Duodenal mucosa (tissue), 2 donors: Measurements from ENCODE around the gene PSMD2.
"Not testable (repeated sequence)": the region's sequence is repeated elsewhere in the genome, so short reads cannot be mapped to it uniquely, and the experiment has no call there.

Experiments
- H3K27ac ChIP-seq: one replicate; pipeline ENCODE4 v1.7.0; 2013; ENCODE audit warnings: low read depth, low read length
- H3K27me3 ChIP-seq, 2 donors: one replicate each; pipeline ENCODE4 v1.7.0; 2013; ENCODE audit warnings: low read length in 2 of 2, control low read depth in 1 of 2; ENCODE audit not compliant: insufficient read depth in 2 of 2, control insufficient read depth in 1 of 2
- H3K36me3 ChIP-seq, 2 donors: one replicate each; pipeline ENCODE4 v1.7.0; 2013; ENCODE audit warnings: low read length in 2 of 2, control low read depth in 1 of 2; ENCODE audit not compliant: insufficient read depth in 2 of 2, control insufficient read depth in 1 of 2
- H3K4me1 ChIP-seq, 2 donors: one replicate each; pipeline ENCODE4 v1.7.0; 2013; ENCODE audit warnings: low read length in 2 of 2, control low read depth in 1 of 2; ENCODE audit not compliant: insufficient read depth in 2 of 2, control insufficient read depth in 1 of 2
- H3K4me3 ChIP-seq, 2 donors: one replicate each; pipeline ENCODE4 v1.7.0; 2013; ENCODE audit warnings: low read length in 2 of 2, low read depth in 1 of 2
- H3K9ac ChIP-seq, 2 donors: one replicate each; pipeline ENCODE4 v1.7.0; 2013; ENCODE audit warnings: low read length in 2 of 2, low read depth in 1 of 2
- H3K9me3 ChIP-seq, 2 donors: one replicate each; pipeline ENCODE4 v1.7.0; 2013; ENCODE audit warnings: low read length in 2 of 2, control low read depth in 1 of 2; ENCODE audit not compliant: control insufficient read depth in 1 of 2

PSMD2 gene

GRCh38 chr3:184338511-184338945, 39.5 kb downstream of the PSMD2 start:
- Histone ChIP-seq H3K9me3 (no peaks in the 10 kb centered on the region), H3K4me1 (peaks cover 28 to 43% of the 10 kb centered on the region in 2 donors), H3K9ac (no peak overlapping the region), H3K27ac (no peak overlapping the region), H3K36me3 (peaks cover 13 to 36% of the 10 kb centered on the region in 2 donors), H3K27me3 (no peaks in the 10 kb centered on the region), H3K4me3 (no peak overlapping the region)

GRCh38 chr3:184339001-184339400, 40.0 kb downstream of the PSMD2 start:
- Histone ChIP-seq H3K4me3 (no peak overlapping the region), H3K9ac (no peak overlapping the region), H3K4me1 (peaks cover 28 to 43% of the 10 kb centered on the region in 2 donors), H3K9me3 (no peaks in the 10 kb centered on the region), H3K27ac (no peak overlapping the region), H3K27me3 (no peaks in the 10 kb centered on the region), H3K36me3 (peaks cover 8 to 33% of the 10 kb centered on the region in 2 donors)

GRCh38 chr3:184339451-184340135, 40.6 kb downstream of the PSMD2 start:
- Histone ChIP-seq H3K36me3 (peaks cover 2 to 31% of the 10 kb centered on the region in 2 donors), H3K4me1 (peaks cover 28 to 43% of the 10 kb centered on the region in 2 donors)
- H3K4me3 ChIP-seq, H3K9me3 ChIP-seq, H3K27ac ChIP-seq, H3K9ac ChIP-seq, H3K27me3 ChIP-seq: not testable (repeated sequence)

GRCh38 chr3:184341925-184342324, 42.9 kb downstream of the PSMD2 start:
- peaks cover 23 to 42% of the 10 kb centered on the region in 2 donors for H3K4me1 ChIP-seq
- H3K27ac ChIP-seq = no peak overlapping the region
- no peak overlapping the region for H3K9ac ChIP-seq
- peaks cover 0 to 27% of the 10 kb centered on the region in 2 donors for H3K36me3 ChIP-seq
- no peaks in the 10 kb centered on the region for H3K27me3 ChIP-seq
- no peaks in the 10 kb centered on the region for H3K9me3 ChIP-seq
- no peak overlapping the region for H3K4me3 ChIP-seq

GRCh38 chr3:184343200-184343876, 44.3 kb downstream of the PSMD2 start:
- Histone ChIP-seq H3K27ac (no peak overlapping the region), H3K27me3 (no peaks in the 10 kb centered on the region), H3K4me1 (peaks cover 18 to 27% of the 10 kb centered on the region in 2 donors), H3K9ac (no peak overlapping the region), H3K9me3 (no peaks in the 10 kb centered on the region), H3K4me3 (no peak overlapping the region), H3K36me3 (peaks cover 0 to 33% of the 10 kb centered on the region in 2 donors)

- Histone ChIP-seq H3K9ac (no peak overlapping the region), H3K9me3 (no peaks in the 10 kb centered on the region), H3K27me3 (no peaks in the 10 kb centered on the region), H3K27ac (no peak overlapping the region), H3K4me1 (peaks cover 15 to 23% of the 10 kb centered on the region in 2 donors), H3K4me3 (no peak overlapping the region), H3K36me3 (peaks cover 0 to 33% of the 10 kb centered on the region in 2 donors)
Measured at GRCh38 chr3:184344579-184345316, 45.7 kb downstream of the PSMD2 start.

- peaks cover 15 to 23% of the 10 kb centered on the region in 2 donors for H3K4me1 ChIP-seq
- H3K9ac ChIP-seq = peak overlapping the region in 1 of 2 donors; percentile 14
- no peaks in the 10 kb centered on the region for H3K27me3 ChIP-seq
- no peak overlapping the region for H3K27ac ChIP-seq
- H3K4me3 ChIP-seq = no peak overlapping the region
- peaks cover 0 to 33% of the 10 kb centered on the region in 2 donors for H3K36me3 ChIP-seq
- no peaks in the 10 kb centered on the region for H3K9me3 ChIP-seq
Measured at GRCh38 chr3:184345317-184346144, 46.5 kb downstream of the PSMD2 start.

- no peaks in the 10 kb centered on the region for H3K27me3 ChIP-seq
- no peak overlapping the region for H3K27ac ChIP-seq
- peaks cover 0 to 33% of the 10 kb centered on the region in 2 donors for H3K36me3 ChIP-seq
- H3K9ac ChIP-seq = no peak overlapping the region
- H3K9me3 ChIP-seq = no peaks in the 10 kb centered on the region
- peaks cover 18 to 20% of the 10 kb centered on the region in 2 donors for H3K4me1 ChIP-seq
- no peak overlapping the region for H3K4me3 ChIP-seq
Measured at GRCh38 chr3:184346480-184347190, 47.6 kb downstream of the PSMD2 start.

- no peak overlapping the region for H3K9ac ChIP-seq
- H3K27me3 ChIP-seq = no peaks in the 10 kb centered on the region
- H3K27ac ChIP-seq = no peak overlapping the region
- no peak overlapping the region for H3K4me3 ChIP-seq
- H3K9me3 ChIP-seq = no peaks in the 10 kb centered on the region
- H3K36me3 ChIP-seq = peaks cover 0 to 28% of the 10 kb centered on the region in 2 donors
- peaks cover 21 to 23% of the 10 kb centered on the region in 2 donors for H3K4me1 ChIP-seq
Measured at GRCh38 chr3:184347321-184348056, 48.4 kb downstream of the PSMD2 start.
